Activated CD4-positive, alpha-beta T cell treated with anti-CD3 and anti-CD28 coated beads for 24 hours (primary cell): ENCODE measurements around the gene MORF4L2.
"Not testable (repeated sequence)": the region's sequence is repeated elsewhere in the genome, so short reads cannot be mapped to it uniquely, and the experiment has no call there.

Experiments used
- DNase-seq, 2 donors: peaks; one replicate each; pipeline ENCODE4 v3.0.0-alpha.2; 2020; ENCODE audit warnings: low read depth in 2 of 2

MORF4L2 gene

DNA sequence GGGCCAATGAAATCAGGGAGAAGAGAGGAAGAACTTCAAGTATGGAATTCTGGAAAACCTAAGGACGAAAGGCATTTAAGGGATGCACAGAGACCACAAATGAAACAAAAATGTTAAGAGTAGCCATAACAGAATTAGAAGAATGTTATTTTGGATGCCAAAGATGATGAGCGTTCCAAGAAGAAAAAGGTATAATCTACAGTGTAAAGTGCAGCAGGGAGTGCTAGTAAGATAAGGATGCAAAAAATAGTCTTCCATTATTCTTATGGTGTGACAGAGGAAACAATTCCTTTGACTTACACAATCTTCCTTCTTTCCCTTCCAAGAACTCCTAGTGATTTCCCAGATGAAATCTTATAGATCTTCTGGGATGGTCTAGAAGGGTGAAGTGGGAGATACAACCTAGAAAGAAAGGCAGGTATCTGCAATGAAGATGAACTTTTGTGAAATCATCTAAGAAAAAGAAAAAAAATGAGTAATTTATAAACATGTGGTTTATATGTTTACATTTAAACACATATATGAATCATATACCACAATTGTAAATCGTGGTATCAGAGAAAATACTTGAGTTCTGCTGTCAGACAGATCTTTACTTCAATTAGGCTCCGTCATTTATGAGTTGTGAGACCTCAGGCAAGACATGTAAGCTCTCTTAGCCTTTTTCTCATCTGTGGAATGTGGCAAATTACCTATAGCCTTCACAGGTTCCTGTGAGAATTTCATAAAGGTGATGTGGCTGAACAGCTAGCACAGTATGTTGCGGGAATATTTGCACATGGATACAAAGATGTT, 8.1 kb downstream of the MORF4L2 start:
- no peak for DNase-seq

DNA sequence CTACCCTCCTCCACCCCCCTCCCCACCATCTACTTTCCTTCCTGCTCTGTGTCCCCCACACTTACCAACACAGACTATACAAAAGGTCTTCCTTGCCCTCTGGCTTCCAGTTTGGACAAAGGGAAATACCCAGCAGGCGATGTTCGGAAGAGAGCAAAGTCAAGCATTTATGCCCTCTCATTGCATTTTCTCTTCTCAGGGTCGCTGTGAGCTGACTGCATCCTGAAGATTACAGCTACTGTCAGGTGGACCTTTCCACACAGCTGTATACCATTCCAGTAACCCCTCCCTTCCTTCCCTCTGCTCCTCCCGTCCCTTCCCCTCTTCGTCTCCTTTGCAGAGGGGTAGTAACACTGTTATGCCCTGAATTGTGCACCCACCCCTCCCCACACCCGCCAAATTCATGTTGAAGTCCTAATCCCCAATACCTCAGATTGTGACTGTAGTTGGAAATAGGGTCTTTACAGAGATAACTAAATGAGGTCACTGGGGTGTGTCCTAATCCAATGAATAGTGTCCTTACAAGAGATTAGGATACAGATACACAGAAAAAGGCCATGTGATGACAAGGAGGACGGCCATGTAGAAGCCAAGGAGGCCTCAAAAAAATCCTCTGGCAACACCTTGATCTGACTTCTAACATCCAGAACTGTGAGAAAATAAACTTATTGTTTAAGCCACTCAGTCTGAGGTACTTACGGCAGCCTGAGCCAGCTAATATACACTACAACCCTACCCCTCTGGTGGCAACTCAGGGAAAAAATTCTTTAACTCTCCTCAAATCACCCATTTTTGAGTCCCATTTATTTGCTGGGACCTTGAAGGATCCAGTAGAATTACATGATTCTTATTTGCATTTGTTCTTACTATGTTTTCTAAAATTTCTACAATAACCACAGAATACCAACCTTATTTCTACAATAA, 11.7 kb downstream of the MORF4L2 start:
- DNase-seq: no peak

DNA sequence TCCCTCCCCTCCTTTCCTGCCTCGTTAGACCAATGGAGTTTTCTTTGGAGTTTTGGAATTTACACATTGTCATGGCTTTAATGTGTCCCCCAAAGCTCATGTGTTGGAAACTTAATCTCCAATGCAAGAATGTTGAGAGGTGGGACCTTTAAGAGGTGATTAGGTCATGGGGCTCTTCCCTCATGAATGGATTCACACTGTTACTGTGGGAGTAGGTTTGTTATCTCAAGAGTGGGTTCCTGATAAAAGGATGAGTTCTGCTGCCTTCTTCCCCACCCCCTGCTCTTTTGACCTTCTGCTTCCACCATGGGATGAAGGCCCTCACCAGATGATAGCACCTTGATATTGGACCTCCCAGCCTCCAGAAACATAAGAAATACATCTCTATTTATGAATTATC, 16.8 kb downstream of the MORF4L2 start:
- DNase-seq: no peak

DNA sequence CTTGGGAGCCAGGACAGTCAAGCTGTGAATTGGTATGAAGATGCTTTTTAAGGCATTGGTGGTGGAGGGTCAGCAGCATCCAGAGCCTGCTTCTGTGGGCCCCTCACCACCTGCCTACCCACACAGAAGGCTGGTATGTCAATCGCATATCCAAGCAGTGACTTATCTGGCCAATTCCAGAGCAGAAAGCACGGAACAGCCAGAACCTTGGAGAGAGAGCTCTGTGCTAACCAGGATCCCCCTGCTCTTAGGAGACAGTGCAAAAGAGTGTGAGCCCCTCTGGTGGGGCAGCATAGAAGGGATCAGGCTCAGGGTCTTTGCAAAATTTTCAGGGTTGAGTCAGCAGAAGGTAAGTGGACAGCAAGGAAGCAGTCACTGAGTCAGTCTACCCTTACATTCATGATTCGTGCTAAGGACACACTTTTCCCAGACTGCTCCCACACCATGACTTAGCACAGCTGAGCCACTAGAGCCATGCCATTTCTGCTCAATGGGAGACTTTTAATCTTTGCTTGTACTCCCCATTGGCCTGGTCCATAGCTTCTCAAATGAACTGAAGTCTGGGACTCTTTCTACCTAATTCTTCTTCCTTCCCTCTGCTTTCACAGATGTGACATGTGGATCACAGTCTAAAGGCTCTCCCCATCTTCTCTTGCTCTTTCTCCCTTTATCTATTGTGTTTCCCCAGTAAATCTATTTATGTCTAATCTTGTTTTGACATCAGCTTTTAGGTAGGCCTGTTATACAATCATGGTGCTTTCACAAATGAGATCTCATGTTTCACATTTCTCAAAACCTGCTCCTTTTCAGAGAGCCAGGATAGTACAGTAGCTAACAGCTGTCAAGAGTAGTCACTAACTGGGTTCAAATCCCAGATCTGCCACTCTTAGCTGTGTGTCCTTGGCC, 20.0 kb downstream of the MORF4L2 start:
- no peak for DNase-seq

DNA sequence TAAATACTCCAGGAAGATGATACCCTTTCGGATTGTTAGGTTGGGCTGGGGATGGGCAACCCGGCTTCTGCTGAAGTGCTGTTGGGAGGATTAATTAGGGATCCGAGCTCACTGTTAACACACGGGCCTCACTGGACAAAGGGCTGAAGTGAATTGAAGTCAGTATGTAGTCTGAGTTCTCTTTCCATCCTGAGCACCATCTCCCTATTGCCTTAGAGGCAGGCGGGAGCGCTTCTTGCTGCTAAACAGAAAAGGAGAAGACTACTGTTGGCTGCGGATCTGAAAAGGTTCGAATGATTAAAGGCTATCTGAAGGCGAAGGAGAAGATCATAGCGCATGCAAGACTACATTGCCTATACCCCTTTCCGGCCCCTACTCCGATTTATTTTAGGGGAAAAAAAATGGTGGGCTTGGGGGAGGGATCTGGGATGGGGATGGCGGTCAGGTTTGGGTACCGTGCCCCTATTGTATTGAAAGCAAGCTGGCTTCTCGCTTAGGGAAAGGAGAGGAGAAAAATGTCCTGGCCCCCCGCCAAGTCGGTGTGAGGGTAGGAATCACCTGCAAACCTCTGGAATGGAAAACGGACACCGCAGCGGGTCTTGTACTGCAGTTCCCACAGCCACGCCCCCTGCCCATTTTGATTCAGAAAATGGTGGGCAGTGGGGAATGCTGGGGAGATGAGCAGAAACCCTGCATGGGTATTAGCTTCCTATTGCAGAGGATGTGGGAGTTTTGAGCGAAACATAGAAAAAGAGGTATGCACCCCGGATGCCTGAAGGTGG, 22.3 kb downstream of the MORF4L2 start:
- no peak for DNase-seq

DNA sequence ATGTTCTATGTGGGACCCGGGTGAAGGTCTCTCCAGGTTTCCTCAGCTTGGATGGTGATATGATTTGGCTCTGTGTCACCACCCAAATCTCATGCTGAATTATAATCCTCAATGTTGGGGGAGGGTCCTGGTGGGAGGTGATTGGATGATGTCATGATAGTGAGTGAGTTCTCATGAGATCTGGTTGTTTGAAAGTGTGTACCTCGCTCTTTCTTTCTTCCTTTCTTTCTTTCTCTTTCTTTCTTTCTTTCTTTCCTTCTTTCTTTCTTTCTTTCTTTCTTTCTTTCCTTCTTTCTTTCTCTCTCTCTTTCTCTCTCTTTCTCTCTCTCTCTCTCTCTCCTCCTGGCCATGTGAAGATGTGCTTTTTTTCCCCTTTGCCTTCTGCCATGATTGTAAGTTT, 27.0 kb downstream of the MORF4L2 start:
- not testable (repeated sequence) for DNase-seq

DNA sequence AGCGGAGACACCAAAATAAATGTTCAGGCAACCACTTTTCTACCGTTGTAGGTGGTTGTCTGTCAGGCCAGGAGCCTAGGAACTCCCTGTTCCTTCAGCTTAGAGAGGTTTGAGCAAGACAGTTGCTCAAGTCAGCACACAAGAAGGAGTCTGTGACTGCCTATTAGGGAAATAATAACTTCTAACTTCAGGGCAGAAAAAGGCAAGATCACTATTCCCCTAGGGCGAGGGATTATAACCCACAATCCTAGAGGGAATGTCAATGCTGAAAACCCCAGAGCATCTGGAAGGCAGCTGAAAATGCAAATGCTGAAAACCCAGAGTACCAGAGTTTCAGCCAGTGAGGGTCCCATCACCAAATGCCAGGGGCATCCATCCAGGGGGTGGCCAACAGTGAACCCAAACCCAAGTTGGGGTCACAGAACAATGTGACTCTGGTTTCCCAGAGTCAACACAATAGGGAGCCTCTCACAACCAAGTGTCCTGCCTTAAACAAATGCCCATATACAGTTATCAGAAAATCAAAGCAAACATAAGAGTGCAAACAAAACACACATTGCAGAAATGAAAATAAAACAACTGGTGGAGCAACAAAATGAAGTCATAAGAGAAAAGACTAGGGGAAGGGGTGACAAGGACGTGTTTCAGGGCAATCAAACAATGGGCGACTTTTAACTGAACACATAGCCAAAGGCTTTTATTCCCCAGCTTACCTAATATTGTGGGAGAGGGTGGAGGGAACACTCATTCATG, 27.6 kb downstream of the MORF4L2 start:
- no peak for DNase-seq

DNA sequence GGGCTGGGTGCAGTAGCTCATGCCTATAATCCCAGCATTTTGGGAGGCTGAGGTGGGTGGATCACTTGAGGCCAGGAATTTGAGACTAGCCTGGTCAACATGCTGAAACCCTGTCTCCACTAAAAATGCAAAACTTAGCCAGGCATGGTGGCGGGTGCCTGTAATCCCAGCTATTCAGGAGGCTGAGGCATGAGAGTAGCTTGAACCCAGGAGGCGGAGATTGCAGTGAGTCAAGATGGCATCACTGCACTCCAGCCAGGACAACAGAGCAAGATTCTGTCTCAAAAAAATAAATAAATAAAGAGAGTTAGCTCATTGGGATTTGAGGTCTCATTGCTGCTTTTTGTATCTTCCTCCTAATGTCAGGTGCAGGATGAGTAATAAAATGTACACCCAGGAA, 29.4 kb downstream of the MORF4L2 start:
- not testable (repeated sequence) for DNase-seq

DNA sequence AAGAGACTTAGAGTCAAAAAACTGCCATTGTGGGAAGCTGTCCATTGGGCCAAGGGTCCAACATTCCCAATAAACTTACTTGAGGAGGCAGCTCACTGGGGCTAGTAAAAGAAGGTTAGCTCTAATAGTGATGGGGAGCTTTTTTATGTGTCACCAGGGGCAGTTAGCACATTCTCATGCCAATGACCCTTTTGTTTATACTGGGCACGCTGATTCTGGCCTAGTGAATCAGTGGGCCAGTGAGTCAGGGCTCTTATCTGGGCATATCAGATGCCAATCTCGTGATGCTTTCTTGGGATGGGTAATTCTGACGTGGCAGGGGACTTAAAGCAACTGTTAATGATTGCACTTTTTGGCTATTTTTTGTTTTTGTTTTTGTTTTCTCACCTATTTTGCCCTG, 29.9 kb downstream of the MORF4L2 start:
- DNase-seq: no peak

DNA sequence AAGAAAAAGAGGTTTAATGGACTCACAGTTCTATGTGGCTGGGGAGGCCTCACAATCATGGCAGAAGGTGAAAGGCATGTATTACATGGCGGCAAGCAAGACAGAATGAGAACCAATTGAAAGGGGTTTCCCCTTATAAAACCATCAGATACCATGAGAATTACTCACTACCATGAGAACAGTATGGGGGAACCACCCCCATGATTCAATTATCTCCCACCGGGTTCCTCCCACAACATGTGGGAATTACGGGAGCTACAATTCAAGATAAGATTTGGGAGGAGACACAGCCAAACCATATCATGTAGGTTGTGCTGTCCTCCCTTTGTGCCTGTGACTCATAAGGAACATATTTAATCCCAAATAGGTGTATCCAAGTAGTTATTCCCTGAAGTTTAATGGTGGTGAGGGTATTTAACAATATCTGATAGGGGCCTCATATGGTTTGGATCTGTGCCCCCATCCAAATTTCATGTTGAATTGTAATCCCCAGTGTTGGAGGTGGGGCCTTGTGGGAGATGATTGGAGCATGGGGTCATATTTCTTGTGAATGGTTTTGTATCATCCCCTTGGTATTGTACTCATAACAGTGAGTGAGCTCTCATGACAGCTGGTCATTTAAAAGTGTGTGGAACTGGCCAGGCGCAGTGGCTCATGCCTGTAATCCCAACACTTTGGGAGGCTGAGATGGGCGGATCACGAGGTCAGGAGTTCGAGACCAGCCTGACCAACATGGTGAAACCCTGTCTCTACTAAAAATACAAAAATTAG, 31.1 kb downstream of the MORF4L2 start:
- not testable (repeated sequence) for DNase-seq

DNA sequence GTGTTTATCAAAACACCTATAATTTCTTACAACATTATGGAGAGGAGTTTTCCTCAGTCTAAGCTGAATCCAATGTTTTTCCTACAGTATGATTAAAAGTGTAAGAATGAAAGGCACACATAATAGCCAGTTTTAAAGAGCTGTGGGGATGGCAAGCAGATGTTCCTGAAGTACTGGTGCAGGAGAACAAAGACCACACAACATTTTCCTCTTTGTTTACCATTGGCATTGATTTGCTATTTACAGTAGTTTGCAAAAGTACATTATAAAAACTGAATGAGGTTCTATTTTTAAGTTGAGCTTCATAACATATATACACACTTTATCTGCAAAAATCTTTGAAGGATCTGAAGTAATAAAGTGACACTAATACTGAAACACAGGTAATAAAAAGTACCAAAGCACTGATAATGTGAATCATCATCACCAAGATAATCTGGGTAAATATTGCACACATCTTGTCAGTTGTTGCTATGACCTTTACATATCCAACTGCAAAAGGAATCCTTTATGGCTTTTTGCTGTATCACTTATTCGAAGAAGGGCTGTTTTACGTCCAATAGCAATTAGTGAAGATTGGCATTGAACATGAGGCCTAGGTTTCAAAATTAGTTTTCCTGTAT, 35.2 kb downstream of the MORF4L2 start:
- no peak for DNase-seq

DNA sequence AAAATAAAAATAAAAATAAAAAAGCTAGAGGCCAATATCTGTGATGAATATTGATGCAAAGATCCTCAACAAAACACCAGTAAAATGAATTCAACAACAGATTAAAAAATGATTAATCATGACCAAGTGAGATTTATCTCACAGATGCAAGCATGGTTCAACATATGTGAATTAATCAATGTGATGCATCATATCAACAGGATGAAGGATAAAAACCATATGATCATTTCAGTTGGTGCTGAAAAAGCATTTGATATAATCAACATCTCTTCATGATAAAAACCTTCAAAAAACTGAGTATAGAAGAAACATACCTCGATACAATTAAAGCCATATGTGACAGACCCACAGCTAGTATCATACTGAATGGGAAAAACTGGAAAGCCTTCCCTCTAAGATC, 38.9 kb downstream of the MORF4L2 start:
- DNase-seq: no peak

DNA sequence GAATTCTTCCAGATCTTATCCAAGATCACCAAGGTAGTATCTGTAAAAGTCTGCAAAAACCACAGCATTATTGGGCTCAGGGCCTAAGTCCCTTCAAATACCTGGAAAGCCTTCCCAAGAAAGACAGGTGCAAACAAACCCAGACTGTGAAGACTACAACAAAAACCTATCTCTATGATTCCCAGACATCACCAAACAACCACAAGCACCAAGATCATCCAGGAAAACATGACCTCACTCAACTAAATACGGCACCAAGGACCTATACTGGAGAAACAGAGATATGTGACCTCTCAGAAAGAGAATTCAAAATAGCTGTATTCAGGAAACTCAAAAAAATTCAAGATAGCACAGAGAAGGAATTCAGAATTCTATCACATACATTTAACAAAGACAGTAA, 42.4 kb downstream of the MORF4L2 start:
- DNase-seq: no peak

DNA sequence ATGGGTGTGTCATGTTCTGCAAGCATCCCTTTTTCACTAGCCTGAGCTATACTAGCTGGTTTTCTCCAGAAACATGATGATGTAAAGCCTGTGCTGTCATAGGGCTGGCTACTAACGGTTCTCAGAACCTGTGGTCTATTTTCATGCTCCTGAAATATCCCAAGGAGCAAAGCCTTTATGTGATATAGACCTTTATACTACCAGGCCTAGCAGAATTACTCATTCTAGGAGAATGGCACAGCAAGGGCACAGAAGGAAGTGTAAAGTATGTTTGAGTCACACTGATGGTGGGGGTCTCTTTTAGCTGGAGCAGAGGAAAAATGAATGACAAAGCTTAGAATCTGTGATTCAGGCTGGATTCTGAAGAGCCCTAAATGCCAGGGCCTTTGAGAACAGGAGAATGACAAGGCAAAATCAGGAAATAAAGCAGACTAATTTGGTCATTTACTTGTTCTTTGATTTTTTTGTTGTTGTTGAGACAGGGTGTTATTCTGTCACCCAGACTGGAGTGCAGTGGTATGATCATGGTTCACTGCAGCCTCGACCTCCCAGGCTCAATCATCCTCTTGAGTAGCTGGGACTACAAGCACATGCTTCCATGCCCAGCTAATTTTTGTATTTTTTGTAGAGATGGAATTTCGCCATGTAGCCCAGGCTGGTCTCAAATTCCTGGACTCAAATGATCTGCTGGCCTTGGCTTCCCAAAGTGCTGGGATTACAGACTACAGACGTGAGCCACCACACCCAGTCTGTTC, 45.9 kb downstream of the MORF4L2 start:
- no peak for DNase-seq

DNA sequence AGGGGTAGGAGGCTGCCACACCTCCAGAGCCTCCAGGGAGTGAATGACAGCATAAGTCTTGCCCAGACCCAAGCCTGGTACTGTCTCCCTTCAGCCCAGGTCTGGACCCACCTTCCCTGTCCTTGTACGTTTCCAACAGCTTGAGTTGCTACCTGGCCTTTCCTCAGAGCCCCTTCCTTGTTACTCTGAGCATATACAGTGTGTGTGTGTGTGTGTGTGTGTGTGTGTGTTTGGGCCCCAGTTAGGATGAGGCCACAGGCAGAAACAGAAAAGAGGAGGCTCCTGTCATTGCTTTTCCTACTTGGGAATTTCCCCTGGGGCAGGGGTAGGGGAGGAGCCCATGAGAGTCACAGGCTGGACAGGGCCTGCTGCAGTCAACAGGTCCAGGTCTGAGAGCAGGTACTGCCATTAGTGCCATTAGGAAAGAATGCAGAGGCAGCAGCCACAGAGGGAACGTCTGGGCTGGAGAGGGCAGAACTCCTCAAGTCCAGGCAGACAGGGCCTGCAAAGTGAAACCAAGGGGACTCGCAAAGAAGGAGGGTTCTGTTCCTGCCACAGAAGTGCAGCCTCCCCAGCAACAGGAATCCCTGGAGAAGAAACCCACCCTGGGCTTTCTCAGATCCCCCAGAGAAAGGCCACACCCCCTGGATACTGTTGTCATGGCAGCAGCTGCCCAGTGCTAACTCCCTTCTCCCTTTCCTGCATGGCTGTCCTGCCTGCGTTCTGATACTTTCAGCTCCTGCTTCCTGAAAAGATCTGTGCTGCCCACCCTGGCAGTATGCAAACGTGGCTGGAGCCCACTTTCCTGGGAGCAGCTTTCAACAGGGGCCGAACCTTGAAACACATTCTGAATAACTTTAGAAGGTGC, 47.8 kb downstream of the MORF4L2 start:
- not testable (repeated sequence) for DNase-seq

DNA sequence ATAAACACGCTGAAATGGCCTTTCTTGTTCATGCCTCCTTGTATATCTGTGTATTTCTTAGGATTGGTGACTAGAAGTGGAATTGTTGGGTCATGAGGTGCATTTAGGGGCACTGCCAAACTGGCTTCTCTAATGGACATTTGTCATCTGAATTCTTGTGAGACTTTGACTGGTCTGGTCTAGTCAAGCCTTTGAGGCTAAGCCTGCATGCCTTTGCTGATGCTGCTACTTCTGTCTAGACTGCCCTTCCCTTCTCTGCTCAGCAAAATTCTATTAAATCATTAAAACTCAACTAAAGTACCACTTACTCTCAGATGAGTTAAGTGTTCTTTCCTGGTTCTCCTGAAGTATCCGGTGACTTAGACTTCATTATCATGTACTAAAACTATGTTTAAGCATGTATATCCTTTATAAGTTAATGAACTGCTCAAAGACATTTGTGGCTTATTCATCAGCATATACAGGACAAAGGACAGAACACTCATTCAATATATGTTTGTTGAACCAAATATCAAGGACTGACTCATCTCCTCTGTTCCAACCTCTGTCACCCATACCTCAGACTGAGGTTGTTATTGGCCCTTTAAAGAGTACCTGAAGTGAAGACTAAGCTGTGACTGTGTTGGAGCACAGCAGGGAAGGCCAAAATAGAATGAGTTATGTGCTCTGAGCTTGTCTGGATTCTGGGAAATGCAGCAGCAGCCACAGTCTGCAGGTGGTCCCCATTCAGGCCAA, 48.7 kb downstream of the MORF4L2 start:
- no peak for DNase-seq

DNA sequence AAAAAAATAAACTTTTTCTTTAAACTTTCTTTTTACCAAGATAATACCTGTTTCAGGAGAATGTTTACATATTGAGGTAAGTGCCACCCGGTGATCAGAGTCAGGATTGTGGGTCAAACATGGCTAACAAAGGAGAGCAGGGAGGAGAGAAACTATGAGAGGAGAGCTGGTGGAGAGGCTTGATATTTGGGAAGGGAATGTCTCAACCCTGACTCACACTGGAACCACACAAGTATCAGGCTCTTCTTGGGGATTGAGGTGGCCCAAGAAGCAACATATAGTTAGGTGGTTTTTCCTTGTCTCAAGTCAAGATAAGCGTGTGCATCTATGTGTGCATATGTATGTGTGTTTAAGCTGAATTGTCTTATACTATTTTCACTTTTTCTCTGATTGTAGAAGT, 51.1 kb downstream of the MORF4L2 start:
- no peak for DNase-seq
